ENCODE data around the gene CHMP1A.

Gene CHMP1A

DNA sequence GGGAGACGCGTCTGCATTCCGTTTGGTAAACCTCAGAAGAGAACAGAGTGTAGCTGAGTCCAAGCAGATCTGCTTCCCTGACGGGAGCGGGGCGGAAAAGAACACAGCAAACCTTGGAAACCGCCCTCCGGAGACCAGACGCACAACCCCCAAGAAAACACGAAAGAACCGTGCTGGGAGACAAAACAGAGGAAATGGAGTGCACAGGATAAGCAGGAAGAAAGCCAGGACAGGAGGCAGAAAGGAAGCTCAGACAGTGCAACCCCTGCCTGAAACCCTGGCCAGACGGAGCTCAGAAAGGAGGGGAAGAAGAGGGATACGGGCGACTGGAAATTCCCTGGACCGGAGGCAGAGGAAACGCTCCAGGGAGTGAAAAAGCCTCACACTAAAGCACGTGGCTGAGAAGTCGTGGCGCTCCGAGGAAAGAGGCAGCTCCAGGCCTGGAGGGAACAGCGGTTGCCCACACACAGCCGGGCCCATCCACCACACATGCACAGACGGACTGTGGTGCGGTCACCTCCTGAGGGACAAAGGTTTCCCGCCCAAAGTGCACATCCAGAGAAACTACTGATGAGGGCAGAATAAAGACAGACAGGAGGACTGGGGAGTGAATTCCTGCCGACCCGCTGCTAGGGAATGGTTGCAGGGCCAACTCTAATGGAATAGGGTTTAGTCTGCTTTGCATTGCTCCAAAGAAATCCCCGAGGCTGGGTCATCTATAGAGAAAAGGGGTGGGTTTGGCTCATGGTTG, 33.8 kb downstream of the CHMP1A start:
- H3K4me3 ChIP-seq (ENCODE audit: insufficient read depth, low read depth, low read length), result no peak overlapping the region
- H3K27ac ChIP-seq (ENCODE audit: insufficient read depth, low read depth, low read length, poor library complexity, severe bottlenecking), result no peak overlapping the region
- whole genome bisulfite sequencing, 2 experiments, result 67 to 71% methylated on average over 28 of the region's 28 CpGs
- H3K36me3 ChIP-seq (ENCODE audit: control insufficient read depth, insufficient read depth, low read length), result no peaks in the 10 kb centered on the region
- H3K27me3 ChIP-seq (ENCODE audit: control insufficient read depth, insufficient read depth, low read length, poor library complexity, severe bottlenecking), result peaks cover 8% of the 10 kb centered on the region
- no peaks in the 10 kb centered on the region for H3K9me3 ChIP-seq (ENCODE audit: control insufficient read depth, low read length)
- no peaks in the 10 kb centered on the region for H3K4me1 ChIP-seq (ENCODE audit: control insufficient read depth, insufficient read depth, low read length)

DNA sequence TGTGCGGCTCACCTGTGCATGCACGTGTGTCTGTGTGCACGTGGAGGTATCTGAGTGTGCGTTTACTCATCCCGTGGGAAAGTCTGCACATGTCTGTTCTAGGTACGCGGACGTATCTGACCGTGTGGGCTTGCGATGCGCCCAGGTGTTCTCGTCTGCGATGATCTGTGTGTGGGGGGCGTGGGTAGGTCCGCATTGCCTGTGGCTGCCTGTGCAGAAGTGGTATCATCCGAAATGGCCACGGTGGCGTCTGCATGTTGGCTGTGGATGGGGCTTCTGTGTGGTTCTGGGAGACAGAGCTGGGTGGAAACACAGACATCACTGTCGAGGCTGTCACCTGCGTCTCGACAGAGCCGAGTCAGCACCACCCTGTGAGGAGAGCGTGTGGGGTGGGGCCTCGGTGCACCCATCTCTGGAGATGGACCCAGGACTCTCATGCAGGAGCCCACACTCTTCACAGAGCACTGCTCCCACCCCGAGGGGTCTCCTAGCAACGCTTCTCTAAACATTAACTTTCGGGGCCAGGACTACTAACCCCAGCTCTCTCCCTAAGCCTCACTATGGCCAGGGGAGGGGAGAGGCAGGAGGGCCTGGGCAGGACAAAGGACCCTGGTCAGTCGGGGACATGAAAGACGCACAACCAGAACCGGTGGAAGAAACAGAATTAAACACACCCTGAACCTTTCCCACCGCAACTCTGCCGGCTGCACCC, 35.7 kb downstream of the CHMP1A start:
- Histone ChIP-seq H3K27me3 (ENCODE audit: control insufficient read depth, insufficient read depth, low read length, poor library complexity, severe bottlenecking) (peaks cover 8% of the 10 kb centered on the region), H3K9me3 (ENCODE audit: control insufficient read depth, low read length) (no peaks in the 10 kb centered on the region), H3K36me3 (ENCODE audit: control insufficient read depth, insufficient read depth, low read length) (no peaks in the 10 kb centered on the region), H3K27ac (ENCODE audit: insufficient read depth, low read depth, low read length, poor library complexity, severe bottlenecking) (no peak overlapping the region), H3K4me3 (ENCODE audit: insufficient read depth, low read depth, low read length) (no peak overlapping the region), H3K4me1 (ENCODE audit: control insufficient read depth, insufficient read depth, low read length) (no peaks in the 10 kb centered on the region)
- 85 to 88% methylated on average over 32 of the region's 32 CpGs for WGBS, 2 experiments

DNA sequence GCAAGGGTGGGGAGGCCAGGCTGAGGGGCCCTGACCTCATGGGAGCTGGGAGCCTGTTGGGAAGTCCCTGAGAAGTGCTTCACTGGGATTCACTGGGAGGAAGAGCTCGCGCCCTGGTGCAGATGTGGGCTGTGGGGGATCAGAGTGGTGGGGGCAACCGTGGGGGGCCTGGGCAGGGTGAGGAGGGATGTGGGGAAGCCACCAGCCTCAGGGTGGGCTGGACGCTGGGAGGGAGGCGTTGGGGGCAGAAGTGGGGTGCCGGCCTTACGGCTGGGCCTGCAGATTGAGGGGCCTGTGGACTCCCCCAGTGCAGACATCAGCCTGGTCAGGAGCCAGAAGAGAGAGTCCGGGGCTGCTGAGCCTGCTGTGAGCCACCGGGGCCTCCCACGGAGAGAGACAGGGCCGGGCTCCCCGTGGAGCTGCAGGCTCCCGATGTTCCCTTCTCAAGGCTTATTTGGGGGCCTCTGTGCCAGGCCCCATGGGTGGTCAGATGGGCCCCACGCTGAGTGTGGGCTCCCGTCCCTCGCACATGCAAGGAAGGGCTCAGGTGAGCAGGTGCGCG, 36.3 kb downstream of the CHMP1A start:
- no peaks in the 10 kb centered on the region for H3K9me3 ChIP-seq (ENCODE audit: control insufficient read depth, low read length)
- no peaks in the 10 kb centered on the region for H3K4me1 ChIP-seq (ENCODE audit: control insufficient read depth, insufficient read depth, low read length)
- peaks cover 8% of the 10 kb centered on the region for H3K27me3 ChIP-seq (ENCODE audit: control insufficient read depth, insufficient read depth, low read length, poor library complexity, severe bottlenecking)
- no peaks in the 10 kb centered on the region for H3K36me3 ChIP-seq (ENCODE audit: control insufficient read depth, insufficient read depth, low read length)
- no peak overlapping the region for H3K27ac ChIP-seq (ENCODE audit: insufficient read depth, low read depth, low read length, poor library complexity, severe bottlenecking)
- no peak overlapping the region for H3K4me3 ChIP-seq (ENCODE audit: insufficient read depth, low read depth, low read length)
- 89 to 90% methylated on average over 18 of the region's 18 CpGs for WGBS, 2 experiments

DNA sequence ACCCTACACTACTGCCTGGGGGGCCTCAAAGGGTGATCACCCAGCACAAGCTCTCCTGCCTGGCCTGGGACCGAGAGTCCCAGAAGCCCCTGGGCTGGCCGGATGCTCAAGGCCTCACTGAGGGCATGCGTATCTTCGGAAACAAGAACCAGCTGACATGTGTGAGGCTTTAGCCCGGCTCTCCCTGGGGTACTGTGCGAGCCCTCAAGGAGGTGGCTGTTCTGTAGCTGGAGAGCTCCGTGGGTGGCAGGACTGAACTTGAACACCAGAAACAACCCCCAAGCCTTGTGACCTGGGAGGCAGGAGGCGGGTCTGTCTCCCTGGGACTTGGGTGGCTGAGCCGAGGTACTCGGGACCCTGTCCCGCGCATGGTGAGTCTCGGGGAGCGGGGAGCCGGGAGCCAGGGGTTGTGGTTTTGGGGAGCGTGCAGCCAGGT, 37.1 kb downstream of the CHMP1A start:
- 84 to 85% methylated on average over 16 of the region's 16 CpGs for WGBS, 2 experiments
- Histone ChIP-seq H3K27ac (ENCODE audit: insufficient read depth, low read depth, low read length, poor library complexity, severe bottlenecking) (no peak overlapping the region), H3K27me3 (ENCODE audit: control insufficient read depth, insufficient read depth, low read length, poor library complexity, severe bottlenecking) (peaks cover 8% of the 10 kb centered on the region), H3K4me1 (ENCODE audit: control insufficient read depth, insufficient read depth, low read length) (no peaks in the 10 kb centered on the region), H3K4me3 (ENCODE audit: insufficient read depth, low read depth, low read length) (no peak overlapping the region), H3K9me3 (ENCODE audit: control insufficient read depth, low read length) (no peaks in the 10 kb centered on the region), H3K36me3 (ENCODE audit: control insufficient read depth, insufficient read depth, low read length) (no peaks in the 10 kb centered on the region)

DNA sequence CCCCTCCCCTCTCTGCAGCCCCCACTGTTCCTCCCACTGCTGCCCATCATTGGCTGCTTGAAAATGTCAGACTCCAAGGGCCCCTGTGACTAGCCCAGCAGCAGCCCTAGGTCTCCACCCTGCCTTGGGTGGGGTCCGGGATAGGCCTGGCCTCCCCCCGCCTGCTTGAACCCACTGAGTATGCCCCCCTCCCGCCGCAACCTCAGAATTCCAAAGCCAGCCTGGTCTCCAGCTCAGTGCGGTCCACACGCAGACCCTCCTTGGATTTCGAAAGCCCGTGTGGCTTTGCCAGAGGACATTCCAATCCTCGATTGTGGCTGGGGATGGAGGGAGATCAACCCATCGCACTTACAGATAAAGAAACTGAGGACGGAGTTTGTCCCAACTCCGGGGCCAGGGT, 37.7 kb downstream of the CHMP1A start:
- no peaks in the 10 kb centered on the region for H3K36me3 ChIP-seq (ENCODE audit: control insufficient read depth, insufficient read depth, low read length)
- peaks cover 8% of the 10 kb centered on the region for H3K27me3 ChIP-seq (ENCODE audit: control insufficient read depth, insufficient read depth, low read length, poor library complexity, severe bottlenecking)
- no peaks in the 10 kb centered on the region for H3K9me3 ChIP-seq (ENCODE audit: control insufficient read depth, low read length)
- H3K4me1 ChIP-seq (ENCODE audit: control insufficient read depth, insufficient read depth, low read length), result no peaks in the 10 kb centered on the region
- WGBS, 2 experiments, result 43 to 45% methylated on average over 12 of the region's 12 CpGs
- peak overlapping the region; percentile 16 for H3K27ac ChIP-seq (ENCODE audit: insufficient read depth, low read depth, low read length, poor library complexity, severe bottlenecking)
- H3K4me3 ChIP-seq (ENCODE audit: insufficient read depth, low read depth, low read length), result no peak overlapping the region

DNA sequence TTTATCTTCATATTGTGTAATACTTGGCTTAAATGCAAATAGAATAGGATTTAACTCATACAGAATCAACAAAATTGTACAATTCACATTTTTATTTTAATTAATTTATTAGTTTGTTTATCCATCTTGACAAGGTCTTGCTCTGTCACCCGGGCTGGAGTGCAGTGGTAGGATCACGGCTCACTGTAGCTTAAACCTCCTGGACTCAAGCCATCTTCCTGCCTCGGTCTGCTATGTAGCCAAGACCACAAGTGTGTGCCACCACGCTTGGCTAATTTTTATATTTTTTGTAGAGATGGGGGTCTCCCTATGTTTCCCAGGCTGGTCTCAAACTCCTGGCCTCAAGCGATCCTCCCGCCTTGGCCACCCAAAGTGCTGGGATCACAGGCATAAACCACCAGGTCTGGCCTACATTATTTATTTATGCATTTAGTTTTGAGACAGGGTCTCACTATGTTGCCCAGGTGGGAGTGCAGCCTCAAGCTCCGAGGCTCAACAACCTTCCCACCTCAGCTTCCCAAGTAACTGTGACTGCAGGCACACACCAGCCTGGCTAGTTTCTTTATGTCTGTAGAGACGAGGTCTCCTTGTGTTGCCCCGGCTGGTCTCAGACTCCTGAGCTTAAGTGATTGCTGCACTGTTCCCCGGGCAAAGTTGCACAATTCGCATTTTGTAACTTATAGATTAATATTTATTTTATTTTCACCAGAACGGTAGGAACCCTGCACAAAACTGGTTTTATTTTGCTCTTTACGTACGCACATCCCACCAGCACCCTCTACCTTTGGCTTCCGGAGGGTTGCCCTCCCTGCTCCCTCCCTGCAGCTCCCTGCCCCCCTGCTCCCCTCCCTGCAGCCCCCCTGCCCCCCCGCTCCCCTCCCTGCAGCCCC, 39.2 kb downstream of the CHMP1A start:
- Histone ChIP-seq H3K9me3 (ENCODE audit: control insufficient read depth, low read length) (no peaks in the 10 kb centered on the region), H3K36me3 (ENCODE audit: control insufficient read depth, insufficient read depth, low read length) (no peaks in the 10 kb centered on the region), H3K4me3 (ENCODE audit: insufficient read depth, low read depth, low read length) (no peak overlapping the region), H3K4me1 (ENCODE audit: control insufficient read depth, insufficient read depth, low read length) (no peaks in the 10 kb centered on the region), H3K27me3 (ENCODE audit: control insufficient read depth, insufficient read depth, low read length, poor library complexity, severe bottlenecking) (no peaks in the 10 kb centered on the region), H3K27ac (ENCODE audit: insufficient read depth, low read depth, low read length, poor library complexity, severe bottlenecking) (no peak overlapping the region)
- 78 to 80% methylated on average over 13 to 15 of the region's 16 CpGs for WGBS, 2 experiments

DNA sequence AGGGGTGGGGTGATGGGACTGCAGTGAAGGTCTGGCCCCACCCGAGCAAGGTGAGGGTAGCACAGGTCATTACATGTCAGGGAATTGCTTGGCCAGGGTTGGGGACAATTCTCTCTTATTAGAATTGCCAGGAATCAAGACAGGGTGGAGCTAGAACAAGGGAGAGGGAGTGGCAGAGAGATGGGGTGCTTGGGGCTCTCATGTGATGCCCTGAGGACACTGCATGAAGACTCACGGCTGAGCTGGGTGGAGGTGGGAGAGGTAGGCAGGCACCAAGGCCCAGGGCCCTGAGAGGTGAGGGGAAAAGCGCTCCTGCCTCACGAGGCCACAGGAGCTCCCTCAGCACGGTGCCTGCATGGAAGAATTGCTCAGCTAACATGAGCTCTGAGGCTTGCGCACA, 40.5 kb downstream of the CHMP1A start:
- H3K27me3 ChIP-seq (ENCODE audit: control insufficient read depth, insufficient read depth, low read length, poor library complexity, severe bottlenecking), result no peaks in the 10 kb centered on the region
- no peaks in the 10 kb centered on the region for H3K36me3 ChIP-seq (ENCODE audit: control insufficient read depth, insufficient read depth, low read length)
- WGBS, 2 experiments, result 73 to 74% methylated on average over 6 of the region's 6 CpGs
- H3K27ac ChIP-seq (ENCODE audit: insufficient read depth, low read depth, low read length, poor library complexity, severe bottlenecking), result no peak overlapping the region
- no peaks in the 10 kb centered on the region for H3K4me1 ChIP-seq (ENCODE audit: control insufficient read depth, insufficient read depth, low read length)
- no peaks in the 10 kb centered on the region for H3K9me3 ChIP-seq (ENCODE audit: control insufficient read depth, low read length)
- no peak overlapping the region for H3K4me3 ChIP-seq (ENCODE audit: insufficient read depth, low read depth, low read length)

DNA sequence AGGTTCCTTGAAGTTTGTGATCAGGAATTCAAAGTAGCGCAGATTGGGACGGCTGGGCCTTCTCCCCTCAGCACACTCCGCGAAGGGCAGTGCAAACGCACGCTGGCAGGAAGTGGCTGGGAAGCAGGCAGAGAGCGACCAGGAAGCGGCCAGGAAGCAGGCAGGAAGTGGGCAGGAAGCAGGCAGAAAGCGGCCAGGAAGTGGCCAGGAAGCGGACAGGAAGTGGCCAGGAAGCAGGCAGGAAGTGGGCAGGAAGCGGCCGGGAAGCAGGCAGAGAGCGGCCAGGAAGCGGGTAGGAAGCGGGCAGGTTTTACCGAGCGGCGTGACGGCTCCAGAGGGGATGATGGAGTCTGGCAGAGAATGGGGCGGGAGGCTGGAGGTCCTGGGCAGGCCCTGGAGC, 40.9 kb downstream of the CHMP1A start:
- Histone ChIP-seq H3K9me3 (ENCODE audit: control insufficient read depth, low read length) (no peaks in the 10 kb centered on the region), H3K27me3 (ENCODE audit: control insufficient read depth, insufficient read depth, low read length, poor library complexity, severe bottlenecking) (no peaks in the 10 kb centered on the region), H3K4me1 (ENCODE audit: control insufficient read depth, insufficient read depth, low read length) (no peaks in the 10 kb centered on the region), H3K4me3 (ENCODE audit: insufficient read depth, low read depth, low read length) (no peak overlapping the region), H3K27ac (ENCODE audit: insufficient read depth, low read depth, low read length, poor library complexity, severe bottlenecking) (no peak overlapping the region), H3K36me3 (ENCODE audit: control insufficient read depth, insufficient read depth, low read length) (no peaks in the 10 kb centered on the region)
- 94 to 95% methylated on average over 20 of the region's 20 CpGs for WGBS, 2 experiments

DNA sequence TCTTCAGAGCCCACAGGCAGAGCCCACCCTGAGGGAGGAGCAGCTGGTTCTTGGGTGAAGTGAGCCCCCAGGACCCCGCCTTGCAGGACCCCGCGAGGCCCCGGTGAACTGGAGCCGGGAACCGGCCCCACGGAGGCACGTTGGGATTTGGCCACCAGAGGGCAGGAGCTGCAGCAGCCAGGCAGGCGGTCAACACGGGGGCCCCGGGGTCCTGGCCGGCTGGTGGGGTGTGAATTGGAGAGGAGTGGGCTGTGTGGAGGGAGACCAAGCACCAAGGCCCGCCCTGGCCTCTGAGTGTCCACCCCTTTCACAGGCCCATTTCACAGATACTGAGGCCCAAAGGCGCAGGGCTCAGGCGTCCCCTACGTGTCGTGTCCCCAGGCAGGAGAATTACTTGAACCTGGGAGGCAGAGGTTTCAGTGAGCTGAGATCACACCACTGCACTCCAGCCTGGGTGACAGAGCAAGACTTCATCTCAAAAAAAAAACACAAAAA, 41.9 kb downstream of the CHMP1A start:
- Histone ChIP-seq H3K27ac (ENCODE audit: insufficient read depth, low read depth, low read length, poor library complexity, severe bottlenecking) (no peak overlapping the region), H3K27me3 (ENCODE audit: control insufficient read depth, insufficient read depth, low read length, poor library complexity, severe bottlenecking) (no peaks in the 10 kb centered on the region), H3K4me3 (ENCODE audit: insufficient read depth, low read depth, low read length) (no peak overlapping the region), H3K9me3 (ENCODE audit: control insufficient read depth, low read length) (no peaks in the 10 kb centered on the region), H3K4me1 (ENCODE audit: control insufficient read depth, insufficient read depth, low read length) (no peaks in the 10 kb centered on the region), H3K36me3 (ENCODE audit: control insufficient read depth, insufficient read depth, low read length) (no peaks in the 10 kb centered on the region)
- WGBS, 2 experiments, result 50 to 52% methylated on average over 17 of the region's 17 CpGs

Measured in ectodermal cell (in vitro differentiated cells).